ENCODE measurements around the gene PRKCZ.

The PRKCZ gene

GRCh38 chr1:2226525-2227345, 176.5 kb downstream of the PRKCZ start:
- no peak for DNase-seq (ENCODE audit: low read depth in 1 of 2, low spot score in 1 of 2)

DNA sequence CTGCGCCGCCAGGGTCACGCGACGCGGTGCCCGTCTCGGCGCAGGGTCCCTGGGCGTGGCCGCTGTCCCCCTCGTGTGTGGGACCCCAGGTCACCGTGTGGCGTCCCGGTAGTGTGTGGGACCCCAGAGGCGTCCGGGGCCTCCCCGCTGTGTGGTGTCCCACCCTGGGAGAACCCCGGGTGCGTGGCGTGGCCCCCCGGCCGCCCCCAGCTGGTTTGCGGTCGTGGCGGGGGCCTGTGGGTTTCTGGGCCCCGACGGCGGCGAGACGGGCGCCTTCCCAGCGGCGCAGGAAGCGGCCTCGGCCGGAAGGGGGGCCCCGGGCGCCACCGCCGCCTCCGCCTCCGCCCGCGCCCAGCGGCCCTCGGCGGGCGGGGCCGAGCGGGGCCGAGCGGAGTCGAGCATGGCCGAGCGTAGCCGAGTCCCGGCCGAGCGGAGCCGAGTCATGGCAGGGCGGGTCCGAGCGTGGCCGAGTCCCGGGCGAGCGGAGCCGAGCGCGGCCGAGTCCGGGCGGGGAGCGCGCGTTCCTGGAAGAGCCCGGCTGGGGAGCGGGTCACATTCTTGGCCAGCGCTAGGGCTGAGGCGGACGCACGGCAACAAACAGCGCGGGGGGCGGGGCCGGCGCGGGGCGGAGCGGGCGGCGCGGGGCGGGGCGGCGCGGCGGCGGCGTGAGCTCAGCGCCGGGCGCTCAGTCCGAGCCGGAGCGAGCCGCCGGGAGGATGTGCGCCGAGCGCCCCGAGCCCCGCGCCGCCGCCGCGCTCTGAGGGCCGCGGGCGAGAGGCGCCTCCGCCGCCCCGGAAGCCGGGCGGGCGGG, 177.3 kb downstream of the PRKCZ start:
- DNase-seq (ENCODE audit: low read depth in 1 of 2, low spot score in 1 of 2): peak; percentile 83 to 94

DNA sequence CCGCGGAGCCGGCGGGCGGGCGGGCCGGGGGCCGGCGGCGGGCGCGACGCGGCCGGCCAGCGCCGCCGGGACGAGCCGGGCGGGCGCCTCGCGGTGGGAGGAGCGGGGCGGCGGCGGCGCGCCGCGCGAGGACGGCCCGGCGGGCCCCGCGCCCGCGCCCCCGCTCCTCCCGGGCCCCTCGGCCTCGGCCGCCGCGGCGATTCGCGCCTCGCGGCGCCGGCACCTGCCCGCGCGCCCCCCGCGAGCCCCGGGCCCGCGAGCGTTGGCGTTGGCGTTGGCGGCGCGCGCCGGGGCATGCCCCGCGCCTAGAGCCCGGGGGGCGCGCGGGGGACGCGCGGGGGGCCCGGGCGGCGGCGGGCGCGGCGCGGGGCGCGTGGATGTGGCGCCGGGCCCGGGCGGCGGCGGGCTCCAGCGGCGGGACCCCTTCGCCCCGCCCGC, 178.0 kb downstream of the PRKCZ start, which contains the start of gene SKI:
TSS of gene SKI (plus strand) at position 163 of the 438 bp plus-strand sequence. CDS start 448 bp downstream, outside the sequence.
- no peak for DNase-seq (ENCODE audit: low read depth in 1 of 2, low spot score in 1 of 2)

GRCh38 chr1:2228694-2229036, 178.5 kb downstream of the PRKCZ start:
- no peak for DNase-seq (ENCODE audit: low read depth in 1 of 2, low spot score in 1 of 2)

DNA sequence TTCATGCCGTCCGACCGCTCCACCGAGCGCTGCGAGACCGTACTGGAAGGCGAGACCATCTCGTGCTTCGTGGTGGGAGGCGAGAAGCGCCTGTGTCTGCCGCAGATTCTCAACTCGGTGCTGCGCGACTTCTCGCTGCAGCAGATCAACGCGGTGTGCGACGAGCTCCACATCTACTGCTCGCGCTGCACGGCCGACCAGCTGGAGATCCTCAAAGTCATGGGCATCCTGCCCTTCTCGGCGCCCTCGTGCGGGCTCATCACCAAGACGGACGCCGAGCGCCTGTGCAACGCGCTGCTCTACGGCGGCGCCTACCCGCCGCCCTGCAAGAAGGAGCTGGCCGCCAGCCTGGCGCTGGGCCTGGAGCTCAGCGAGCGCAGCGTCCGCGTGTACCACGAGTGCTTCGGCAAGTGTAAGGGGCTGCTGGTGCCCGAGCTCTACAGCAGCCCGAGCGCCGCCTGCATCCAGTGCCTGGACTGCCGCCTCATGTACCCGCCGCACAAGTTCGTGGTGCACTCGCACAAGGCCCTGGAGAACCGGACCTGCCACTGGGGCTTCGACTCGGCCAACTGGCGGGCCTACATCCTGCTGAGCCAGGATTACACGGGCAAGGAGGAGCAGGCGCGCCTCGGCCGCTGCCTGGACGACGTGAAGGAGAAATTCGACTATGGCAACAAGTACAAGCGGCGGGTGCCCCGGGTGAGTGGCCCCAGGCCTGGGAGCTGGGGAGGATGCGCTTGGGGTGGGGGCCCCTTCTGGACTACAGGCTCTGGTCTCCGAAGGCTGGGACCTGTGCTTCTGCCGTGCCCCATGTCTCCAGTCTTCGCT, 179.0 kb downstream of the PRKCZ start:
- peak in 1 of 2 donors; percentile 40 for DNase-seq (ENCODE audit: low read depth in 1 of 2, low spot score in 1 of 2)

DNA sequence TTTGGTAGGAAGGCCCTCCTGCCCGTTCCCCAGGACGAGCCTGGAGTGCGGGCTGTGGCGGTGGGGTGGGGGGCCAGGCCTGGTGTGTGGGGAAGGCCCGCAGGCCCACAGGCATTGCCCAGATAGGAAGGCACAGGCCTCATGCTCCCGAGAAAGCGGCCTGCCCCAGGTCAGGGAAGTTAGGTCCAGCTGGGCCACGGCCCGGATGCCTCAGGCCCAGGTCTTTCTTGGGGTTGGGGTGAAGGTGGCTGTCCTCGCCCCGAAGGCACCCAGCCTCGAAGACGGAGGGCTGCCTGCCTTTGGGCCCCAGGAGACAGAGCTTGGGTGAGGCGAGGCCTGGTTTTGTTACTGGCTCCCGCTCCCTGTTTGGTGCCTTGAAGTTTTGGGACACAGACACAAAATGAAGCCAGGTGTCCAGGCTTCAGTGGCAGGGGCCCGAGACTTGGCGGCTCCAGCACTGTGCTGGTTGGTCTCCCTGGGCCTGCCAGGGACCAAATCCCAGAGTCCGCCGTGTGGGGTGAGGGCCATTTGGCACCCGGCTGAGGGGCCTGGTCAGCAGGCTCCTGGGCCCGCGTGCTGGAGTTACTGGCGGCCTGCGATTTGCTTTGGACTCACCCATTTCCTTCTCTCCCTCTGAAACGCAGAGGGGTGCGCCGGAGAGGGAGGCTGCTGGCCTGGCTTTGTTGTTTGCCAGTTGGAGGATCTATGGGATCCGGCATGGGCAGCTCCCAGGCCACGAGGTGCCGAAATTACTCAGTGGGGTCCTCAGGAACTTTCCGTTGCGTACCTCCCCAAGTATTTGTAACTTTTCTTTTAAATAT, 179.9 kb downstream of the PRKCZ start:
- no peak for DNase-seq (ENCODE audit: low read depth in 1 of 2, low spot score in 1 of 2)

- DNase-seq (ENCODE audit: low read depth in 1 of 2, low spot score in 1 of 2): peak in 1 of 2 donors; percentile 40
Measured at GRCh38 chr1:2230781-2231531, 180.7 kb downstream of the PRKCZ start.

DNA sequence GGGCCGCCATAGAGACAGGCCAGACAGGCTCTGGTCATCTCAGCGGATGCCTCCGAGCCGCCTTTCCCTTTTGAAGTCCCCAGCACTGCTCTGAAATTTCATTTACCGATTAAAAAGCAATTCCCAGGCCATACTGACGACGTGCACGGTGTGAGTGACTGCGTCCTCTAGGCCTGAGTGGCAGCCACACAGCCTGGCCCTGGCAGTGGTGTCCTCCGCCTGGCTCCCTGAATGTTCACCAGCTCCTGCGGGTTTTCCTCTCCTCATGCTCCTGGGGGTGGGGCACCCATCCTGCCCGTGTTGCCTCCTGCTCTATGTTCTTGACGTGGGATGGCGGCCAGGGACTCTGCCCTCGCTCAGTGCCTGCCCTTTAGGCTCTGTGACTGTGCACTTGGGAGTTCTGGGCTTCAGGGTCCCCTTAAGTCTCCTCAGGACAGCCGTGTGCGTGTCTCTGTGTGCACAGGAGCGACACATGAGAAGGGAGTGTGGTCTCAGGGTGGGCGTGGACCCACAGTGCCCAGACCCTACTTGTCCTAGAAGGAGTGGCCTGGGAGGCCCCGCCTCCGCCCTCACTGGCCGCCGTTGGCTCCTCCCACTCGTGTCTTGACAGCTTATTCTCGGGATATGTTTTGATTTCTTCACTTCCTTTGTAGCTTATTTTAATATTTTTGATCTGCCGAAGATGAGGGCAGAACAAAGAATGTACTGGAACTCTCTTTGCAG, 181.5 kb downstream of the PRKCZ start:
- DNase-seq (ENCODE audit: low read depth in 1 of 2, low spot score in 1 of 2): peak; percentile 64

DNA sequence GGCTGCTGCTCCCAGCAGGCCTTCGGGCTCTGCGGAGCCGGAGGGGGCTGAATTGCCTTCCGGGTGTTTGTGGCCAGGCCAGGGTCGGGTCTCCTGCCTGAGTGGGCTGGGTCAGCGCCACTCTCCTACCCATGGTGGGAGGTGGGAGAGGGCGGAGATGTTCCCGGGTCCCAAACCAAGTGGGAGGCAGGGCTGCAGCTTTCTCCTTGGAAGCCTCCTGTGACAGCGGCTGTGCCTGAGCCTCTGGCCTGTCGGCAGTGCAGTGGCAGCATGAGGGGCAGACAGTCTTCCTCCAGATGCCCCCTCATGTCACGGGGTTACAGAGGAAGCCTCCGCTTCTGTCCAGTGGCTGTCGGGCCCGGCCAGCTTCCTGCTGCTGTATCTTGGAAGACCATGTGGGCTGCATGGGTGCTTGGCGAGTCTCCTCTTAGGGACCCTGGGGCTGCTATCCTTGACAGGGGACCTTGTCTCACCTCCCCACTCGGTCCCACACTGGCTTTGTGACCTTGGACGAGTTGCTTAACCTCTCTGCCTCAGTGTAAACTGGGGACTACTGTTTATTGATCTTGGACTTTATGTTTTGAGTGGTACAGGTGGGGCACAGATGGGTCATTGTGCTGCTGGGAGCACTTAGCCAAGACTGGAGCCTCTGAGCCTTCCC, 182.2 kb downstream of the PRKCZ start:
- DNase-seq (ENCODE audit: low read depth in 1 of 2, low spot score in 1 of 2): no peak

GRCh38 chr1:2232916-2233438, 182.8 kb downstream of the PRKCZ start:
- DNase-seq (ENCODE audit: low read depth in 1 of 2, low spot score in 1 of 2): no peak

GRCh38 chr1:2233468-2233867, 183.3 kb downstream of the PRKCZ start:
- DNase-seq (ENCODE audit: low read depth in 1 of 2, low spot score in 1 of 2): no peak

GRCh38 chr1:2233997-2234761, 184.0 kb downstream of the PRKCZ start:
- peak; percentile 52 to 74 for DNase-seq (ENCODE audit: low read depth in 1 of 2, low spot score in 1 of 2)

DNA sequence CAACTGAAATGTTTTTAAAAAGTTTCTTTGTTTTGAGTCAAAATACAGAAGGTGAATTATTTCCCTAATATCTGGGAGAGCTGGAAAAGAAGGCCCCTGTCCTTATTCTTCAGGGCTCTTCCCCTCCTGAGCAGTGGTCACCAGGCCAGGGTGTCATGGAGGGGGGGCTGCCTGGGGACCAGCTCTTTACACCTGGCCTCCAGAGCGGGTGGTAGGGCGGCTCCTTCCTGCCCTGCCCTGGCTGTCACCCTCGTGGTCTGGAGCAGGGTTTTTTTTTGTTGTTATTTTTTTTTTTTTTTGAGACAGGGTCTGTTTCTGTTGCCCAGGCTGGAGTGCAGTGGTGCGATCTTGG, 184.5 kb downstream of the PRKCZ start:
- DNase-seq (ENCODE audit: low read depth in 1 of 2, low spot score in 1 of 2): no peak

Measured in activated T-helper 1 cell treated with anti-CD3 and anti-CD28 coated beads, Interleukin-2, amount 50 U/mL, for 16 hours (primary cell).